Activated gamma-delta T cell treated with anti-CD3 and anti-CD28 coated beads, Interleukin-2, amount 50 U/mL, for 16 hours (primary cell): Measurements from ENCODE around the gene ZDHHC15.
"Not testable (repeated sequence)": the region's sequence is repeated elsewhere in the genome, so short reads cannot be mapped to it uniquely, and the experiment has no call there.

Experiments used
- DNase-seq: peaks from one replicate; pipeline ENCODE4 v3.0.0-alpha.2; 2020; ENCODE audit warnings: low read depth

The ZDHHC15 gene, protein sequence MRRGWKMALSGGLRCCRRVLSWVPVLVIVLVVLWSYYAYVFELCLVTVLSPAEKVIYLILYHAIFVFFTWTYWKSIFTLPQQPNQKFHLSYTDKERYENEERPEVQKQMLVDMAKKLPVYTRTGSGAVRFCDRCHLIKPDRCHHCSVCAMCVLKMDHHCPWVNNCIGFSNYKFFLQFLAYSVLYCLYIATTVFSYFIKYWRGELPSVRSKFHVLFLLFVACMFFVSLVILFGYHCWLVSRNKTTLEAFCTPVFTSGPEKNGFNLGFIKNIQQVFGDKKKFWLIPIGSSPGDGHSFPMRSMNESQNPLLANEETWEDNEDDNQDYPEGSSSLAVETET

DNA sequence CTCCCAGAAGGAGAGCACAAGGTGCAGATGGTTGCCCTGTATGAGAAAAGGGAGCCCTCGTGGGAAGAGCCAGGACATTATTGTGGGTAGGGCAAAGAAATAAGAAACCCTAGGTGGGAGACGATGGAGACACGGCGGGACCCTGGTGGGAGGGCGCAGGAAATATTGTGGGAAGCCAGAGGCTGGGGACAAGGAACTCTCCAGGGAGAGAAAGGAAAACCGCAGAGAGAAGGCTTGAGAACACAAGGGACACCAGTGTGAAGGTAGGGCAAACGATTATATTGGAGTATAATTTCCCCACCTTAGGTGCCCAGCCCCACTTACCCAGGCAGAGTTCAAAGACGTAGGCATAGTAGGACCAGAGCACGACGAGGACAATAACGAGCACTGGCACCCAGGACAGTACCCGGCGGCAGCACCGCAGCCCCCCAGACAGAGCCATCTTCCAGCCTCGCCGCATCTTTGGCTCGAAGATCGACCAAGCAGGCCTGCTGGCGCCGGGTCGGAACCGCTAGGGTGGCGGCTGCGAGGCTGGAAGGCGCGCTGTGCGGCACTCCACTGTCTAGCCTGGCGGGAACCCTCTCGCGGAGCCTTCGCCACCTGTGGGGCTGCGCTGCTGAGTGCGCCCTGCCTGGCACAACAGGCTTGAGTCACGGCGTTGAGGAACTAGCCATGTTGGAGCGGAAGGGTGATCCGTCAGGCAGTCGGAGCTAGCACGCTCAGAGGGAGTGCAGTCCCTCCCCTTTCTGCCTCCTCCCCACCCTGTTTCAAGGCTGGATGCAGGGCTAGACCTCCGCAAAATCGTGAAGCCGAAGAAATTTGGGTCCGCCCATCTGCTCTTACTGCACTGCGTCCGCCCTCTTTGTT, at the start of gene ZDHHC15:
Gene ZDHHC15 (minus strand): TSS at position 473 of the 867 bp plus-strand sequence. CDS start 13 bp downstream, at position 460.
- DNase-seq = peak; percentile 4

GRCh38 chrX:75560544-75560943, 37.7 kb upstream of the ZDHHC15 start:
- not testable (repeated sequence) for DNase-seq

GRCh38 chrX:75547783-75548182, 24.9 kb upstream of the ZDHHC15 start:
- DNase-seq = no peak

GRCh38 chrX:75546724-75547511, 24.1 kb upstream of the ZDHHC15 start:
- DNase-seq = no peak

DNA sequence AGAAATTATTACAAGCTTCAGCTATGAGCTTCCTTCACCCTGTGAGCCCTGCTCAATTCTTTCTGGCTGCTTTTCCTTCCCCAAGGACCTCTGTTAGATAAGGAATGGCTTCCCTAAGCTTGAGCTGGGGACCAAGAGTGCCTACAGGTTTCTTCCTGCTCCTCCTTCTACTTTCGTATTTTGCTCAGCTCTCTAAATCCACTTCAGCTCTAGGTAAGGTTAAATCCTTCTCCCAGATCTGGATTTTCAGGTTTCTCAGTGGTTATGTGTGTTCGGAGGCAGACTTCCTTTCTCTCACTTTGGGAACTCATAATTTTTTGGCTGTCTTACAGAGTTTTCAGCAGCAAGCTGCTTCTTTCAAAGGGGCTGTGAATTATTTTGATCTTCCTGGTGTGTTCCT, 21.9 kb upstream of the ZDHHC15 start:
- DNase-seq = no peak

GRCh38 chrX:75483933-75484332, 38.9 kb downstream of the ZDHHC15 start:
- DNase-seq = no peak

DNA sequence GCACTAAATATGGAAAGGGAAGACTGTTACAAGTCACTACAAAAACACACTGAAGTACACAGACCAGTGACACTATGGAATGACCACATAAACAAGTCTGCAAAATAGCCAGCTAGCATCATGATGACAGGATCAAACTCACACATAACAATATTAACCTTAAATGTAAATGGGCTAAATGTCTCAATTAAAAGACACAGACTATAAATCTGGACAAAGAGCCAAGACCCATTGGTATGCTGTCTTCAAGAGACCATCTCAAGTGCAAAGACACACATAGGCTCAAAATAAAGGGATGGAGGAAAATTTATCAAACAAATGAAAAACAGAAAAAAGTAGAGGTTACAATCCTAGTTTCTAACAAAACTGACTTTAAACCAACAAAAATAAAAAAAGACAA, 61.1 kb downstream of the ZDHHC15 start:
- not testable (repeated sequence) for DNase-seq

GRCh38 chrX:75421688-75422230, 101.1 kb downstream of the ZDHHC15 start:
- no peak for DNase-seq

DNA sequence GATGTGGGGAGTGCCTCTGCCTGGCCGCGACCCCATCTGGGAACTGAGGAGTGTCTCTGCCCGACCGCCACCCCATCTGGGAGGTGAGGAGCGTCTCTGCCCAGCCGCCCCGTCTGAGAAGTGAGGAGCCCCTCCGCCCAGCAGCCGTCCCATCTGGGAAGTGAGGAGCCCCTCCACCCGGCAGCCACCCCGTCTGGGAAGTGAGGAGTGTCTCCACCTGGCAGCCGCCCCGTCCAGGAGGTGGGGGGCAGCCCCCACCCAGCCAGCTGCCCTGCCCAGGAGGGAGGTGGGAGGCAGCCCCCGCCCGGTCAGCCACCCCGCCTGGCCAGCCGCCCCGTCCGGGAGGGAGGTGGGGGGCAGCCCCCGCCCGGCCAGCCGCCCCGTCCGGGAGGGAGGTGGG, 115.7 kb downstream of the ZDHHC15 start:
- not testable (repeated sequence) for DNase-seq

DNA sequence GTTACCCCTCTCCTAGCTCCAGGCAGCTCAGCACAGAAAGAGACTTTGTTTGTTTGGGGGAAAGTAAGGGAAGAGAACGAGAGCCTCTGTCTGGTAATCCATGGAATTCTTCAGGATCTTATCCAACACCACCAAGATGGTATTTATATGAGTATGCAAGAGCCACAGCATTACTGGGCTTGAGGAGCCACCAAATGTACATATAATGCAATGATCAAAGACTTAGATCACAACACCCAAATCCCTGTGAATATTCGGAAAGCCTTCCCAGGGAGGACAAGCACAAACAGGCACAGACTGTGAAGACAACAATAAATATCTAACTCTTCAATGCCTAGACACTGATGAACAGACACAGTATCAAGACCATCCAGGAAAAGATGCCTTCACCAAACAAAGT, 132.4 kb downstream of the ZDHHC15 start:
- DNase-seq = no peak

GRCh38 chrX:75369721-75370120, 153.1 kb downstream of the ZDHHC15 start:
- no peak for DNase-seq

- no peak for DNase-seq
Measured at GRCh38 chrX:75366861-75367260, 156.0 kb downstream of the ZDHHC15 start.

- DNase-seq = no peak
Measured at GRCh38 chrX:75365243-75365975, 157.4 kb downstream of the ZDHHC15 start.

- no peak for DNase-seq
Measured at GRCh38 chrX:75361788-75362187, 161.0 kb downstream of the ZDHHC15 start.

GRCh38 chrX:75348601-75349000, 174.2 kb downstream of the ZDHHC15 start:
- not testable (repeated sequence) for DNase-seq

DNA sequence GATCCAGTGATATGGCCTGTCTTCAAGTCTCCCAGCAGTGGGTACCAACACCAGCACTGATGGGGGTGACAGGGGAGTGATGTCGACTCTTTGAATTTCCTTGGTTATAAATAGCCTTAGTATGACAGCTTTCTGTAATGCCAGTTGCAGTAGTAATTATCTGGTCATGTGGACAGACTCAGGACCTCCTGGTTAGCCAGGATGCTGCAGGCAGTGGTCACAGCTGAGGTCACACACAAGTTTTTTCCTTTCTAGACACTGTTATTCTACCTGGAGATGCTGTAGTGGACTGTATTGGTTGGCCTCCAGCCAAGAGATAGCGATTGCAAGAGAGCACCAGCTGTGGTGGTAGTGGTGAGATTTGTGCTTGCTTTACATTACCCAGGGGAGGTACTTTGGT, 185.3 kb downstream of the ZDHHC15 start:
- DNase-seq = no peak

DNA sequence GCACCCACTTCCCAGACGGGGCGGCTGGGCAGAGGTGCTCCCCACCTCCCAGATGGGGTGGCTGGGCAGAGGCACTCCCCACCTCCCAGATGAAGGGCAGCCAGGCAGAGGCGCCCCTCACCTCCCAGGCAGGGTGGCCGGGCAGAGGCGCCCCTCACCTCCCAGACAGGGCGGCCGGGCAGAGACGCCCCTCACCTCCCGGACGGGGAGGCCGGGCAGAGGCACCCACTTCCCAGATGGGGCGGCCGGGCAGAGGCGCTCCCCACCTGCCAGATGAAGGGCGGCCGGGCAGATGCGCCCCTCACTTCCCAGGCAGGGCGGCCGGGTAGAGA, 187.7 kb downstream of the ZDHHC15 start:
- DNase-seq = no peak

DNA sequence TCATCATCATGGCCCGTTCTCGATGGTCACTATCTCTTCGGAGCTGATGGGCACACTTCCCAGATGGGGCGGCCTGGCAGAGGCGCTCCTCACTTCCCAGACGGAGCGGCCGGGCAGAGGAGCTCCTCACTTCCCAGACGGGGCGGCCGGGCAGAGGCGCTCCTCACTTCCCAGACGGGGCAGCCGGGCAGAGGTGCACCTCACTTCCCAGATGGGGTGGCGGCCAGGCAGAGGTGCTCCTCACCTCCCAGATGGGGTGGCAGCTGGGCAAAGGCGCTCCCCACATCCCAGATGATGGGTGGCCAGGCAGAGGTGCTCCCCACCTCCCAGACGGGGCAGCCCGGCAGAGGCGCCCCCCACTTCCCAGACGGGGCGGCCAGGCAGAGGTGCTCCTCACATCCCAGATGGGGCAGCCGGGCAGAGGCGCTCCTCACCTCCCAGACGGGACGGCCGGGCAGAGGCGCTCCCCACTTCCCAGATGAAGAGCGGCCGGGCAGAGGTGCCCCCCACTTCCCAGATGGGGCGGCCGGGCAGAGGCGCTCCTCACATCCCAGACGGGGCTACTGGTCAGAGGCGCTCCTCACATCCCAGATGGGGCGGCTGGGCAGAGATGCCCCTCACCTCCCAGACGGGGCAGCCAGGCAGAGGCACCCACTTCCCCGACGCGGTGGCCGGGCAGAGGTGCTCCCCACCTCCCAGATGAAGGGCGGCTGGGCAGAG, 188.3 kb downstream of the ZDHHC15 start:
- DNase-seq = not testable (repeated sequence)

DNA sequence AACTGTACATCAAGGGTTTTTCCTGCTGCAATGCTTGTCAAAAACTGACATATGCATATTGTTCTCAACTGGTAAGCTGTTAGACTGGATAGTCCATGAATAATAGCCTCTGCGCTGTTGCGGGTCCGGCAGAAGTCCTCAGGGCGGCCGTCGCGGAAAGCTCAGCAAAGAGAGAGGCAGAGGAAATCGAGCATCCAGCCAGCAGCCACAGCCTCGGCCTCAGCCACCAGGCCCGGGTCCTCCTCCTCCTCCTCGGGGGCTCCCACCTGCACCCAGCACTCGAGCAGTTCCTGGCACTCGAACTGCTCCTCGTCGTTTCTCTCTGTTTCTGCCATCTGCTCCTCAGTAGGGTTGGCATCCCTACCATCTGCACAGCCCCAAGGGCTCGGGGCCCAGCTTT, 195.2 kb downstream of the ZDHHC15 start:
- no peak for DNase-seq
